Measurements from ENCODE around the gene PITPNM3. TPM values are rescaled to one million over a fixed set of nuclear protein-coding genes. Genes with fewer than 3 reads are reported as not detected.

PITPNM3 gene
- polyA plus RNA-seq, 3 donors, result 0.29 TPM; not detected in 2

GRCh38 chr17:6462692-6463091, 93.7 kb downstream of the PITPNM3 start:
- no peak for DNase-seq
- Mint-ChIP-seq H3K9me3 (no peaks in the 10 kb centered on the region), H3K27ac (no peak overlapping the region), H3K4me1 (no peaks in the 10 kb centered on the region), H3K36me3 (no peaks in the 10 kb centered on the region), H3K27me3 (ENCODE audit: low read depth in 3 of 3) (peaks cover 3 to 6% (median 6%) of the 10 kb centered on the region in 3 donors), H3K4me3 (no peak overlapping the region)
- no peaks in the 10 kb centered on the region for H3K79me2 ChIP-seq (ENCODE audit: insufficient read depth, low read length)
- no peaks in the 10 kb centered on the region for H4K20me1 ChIP-seq (ENCODE audit: insufficient read depth, low read length)
- no peak overlapping the region for H2AFZ ChIP-seq (ENCODE audit: insufficient read depth, low read depth, low read length, poor library complexity, severe bottlenecking)
- 86% methylated on average over 1 of the region's 2 CpGs for WGBS (ENCODE audit: insufficient coverage)
- H3K27ac ChIP-seq (ENCODE audit: low read depth in 1 of 2, low read length in 2 of 2), result no peak overlapping the region
- H3K9ac ChIP-seq (ENCODE audit: insufficient read depth, low read length, poor library complexity, severe bottlenecking), result no peak overlapping the region
- no peaks in the 10 kb centered on the region for H3K36me3 ChIP-seq (replicated peaks in 1 of 2; ENCODE audit: control insufficient read depth in 1 of 2, insufficient read depth in 2 of 2, low read length in 2 of 2)
- H3K4me3 ChIP-seq (replicated peaks in 1 of 3; ENCODE audit: low read depth in 2 of 3, low read length in 3 of 3), result no peak overlapping the region
- no peak overlapping the region for H3K4me2 ChIP-seq (replicated peaks; ENCODE audit: extremely low read depth, low read length, poor library complexity, severe bottlenecking)
- H3K9me3 ChIP-seq (replicated peaks in 1 of 2; ENCODE audit: control insufficient read depth in 1 of 2, insufficient read depth in 1 of 2, low read length in 2 of 2), result no peaks in the 10 kb centered on the region
- no peaks in the 10 kb centered on the region for H3K27me3 ChIP-seq (ENCODE audit: control insufficient read depth in 2 of 2, insufficient read depth in 2 of 2, low read length in 2 of 2)
- H3K4me1 ChIP-seq (ENCODE audit: control insufficient read depth in 1 of 2, insufficient read depth in 2 of 2, low read length in 2 of 2), result no peaks in the 10 kb centered on the region
- TF ChIP-seq CTCF (IDR thresholded peaks at IDR 0.05), result no peak
- intact Hi-C loops (cut with micrococcal nuclease), result no loop called here

GRCh38 chr17:6461792-6462524, 94.4 kb downstream of the PITPNM3 start:
- intact Hi-C loops (cut with micrococcal nuclease), result no loop called here
- Histone ChIP-seq H2AFZ (ENCODE audit: insufficient read depth, low read depth, low read length, poor library complexity, severe bottlenecking) (no peak overlapping the region), H3K9me3 (replicated peaks in 1 of 2; ENCODE audit: control insufficient read depth in 1 of 2, insufficient read depth in 1 of 2, low read length in 2 of 2) (no peaks in the 10 kb centered on the region), H3K79me2 (ENCODE audit: insufficient read depth, low read length) (no peaks in the 10 kb centered on the region), H3K27ac (ENCODE audit: low read depth in 1 of 2, low read length in 2 of 2) (no peak overlapping the region), H3K9ac (ENCODE audit: insufficient read depth, low read length, poor library complexity, severe bottlenecking) (no peak overlapping the region), H3K4me2 (replicated peaks; ENCODE audit: extremely low read depth, low read length, poor library complexity, severe bottlenecking) (no peak overlapping the region), H4K20me1 (ENCODE audit: insufficient read depth, low read length) (no peaks in the 10 kb centered on the region), H3K36me3 (replicated peaks in 1 of 2; ENCODE audit: control insufficient read depth in 1 of 2, insufficient read depth in 2 of 2, low read length in 2 of 2) (no peaks in the 10 kb centered on the region), H3K4me1 (ENCODE audit: control insufficient read depth in 1 of 2, insufficient read depth in 2 of 2, low read length in 2 of 2) (no peaks in the 10 kb centered on the region), H3K27me3 (ENCODE audit: control insufficient read depth in 2 of 2, insufficient read depth in 2 of 2, low read length in 2 of 2) (no peaks in the 10 kb centered on the region), H3K4me3 (replicated peaks in 1 of 3; ENCODE audit: low read depth in 2 of 3, low read length in 3 of 3) (no peak overlapping the region)
- 92% methylated on average over 7 of the region's 10 CpGs for WGBS (ENCODE audit: insufficient coverage)
- Mint-ChIP-seq H3K27ac (no peak overlapping the region), H3K4me1 (no peaks in the 10 kb centered on the region), H3K36me3 (no peaks in the 10 kb centered on the region), H3K4me3 (no peak overlapping the region), H3K9me3 (no peaks in the 10 kb centered on the region), H3K27me3 (ENCODE audit: low read depth in 3 of 3) (peaks cover 5 to 7% (median 5%) of the 10 kb centered on the region in 3 donors)
- no peak for TF ChIP-seq CTCF (IDR thresholded peaks at IDR 0.05)
- DNase-seq, result no peak
